Activated CD8-positive, alpha-beta memory T cell treated with anti-CD3 and anti-CD28 coated beads for 48 hours (primary cell): ENCODE measurements around the gene BTBD17.

Source experiments
- DNase-seq, 3 experiments: peaks; one replicate each; pipeline ENCODE4 v3.0.0-alpha.2; 2020; ENCODE audit warnings: low read depth in 2 of 3, low spot score in 2 of 3

Gene BTBD17

DNA sequence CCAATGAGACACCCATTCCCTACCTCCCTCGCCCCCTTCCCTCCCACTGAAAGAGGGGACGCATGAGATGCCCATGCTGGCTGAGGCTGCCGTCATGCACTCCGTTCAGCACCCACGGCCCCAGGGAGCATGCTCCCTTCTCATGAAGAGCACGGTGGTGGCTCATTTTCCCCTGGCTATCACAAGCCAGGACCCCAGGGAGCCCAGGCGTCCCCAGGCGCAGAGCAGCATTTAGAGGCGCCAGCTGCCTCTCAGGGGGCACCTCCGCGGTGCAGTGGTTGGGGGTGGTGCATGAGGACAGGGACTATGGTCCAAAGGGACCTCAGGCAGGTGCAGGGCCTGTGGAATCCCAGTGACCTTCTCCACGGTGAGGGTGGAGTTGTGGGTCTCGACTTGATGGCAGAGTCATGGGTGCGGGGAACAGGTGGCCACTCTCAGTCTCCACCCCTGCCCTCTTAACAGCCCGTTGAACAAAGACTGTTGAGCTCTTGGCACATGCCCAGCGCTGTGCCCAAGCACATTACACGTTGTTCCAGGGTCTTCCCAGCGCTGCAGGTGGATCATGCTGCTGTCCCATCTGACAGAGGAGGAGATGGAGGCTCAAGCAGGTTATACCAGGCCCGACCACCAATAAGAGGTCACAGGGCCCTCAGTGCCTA, 22.0 kb downstream of the BTBD17 start:
- DNase-seq, result no peak

DNA sequence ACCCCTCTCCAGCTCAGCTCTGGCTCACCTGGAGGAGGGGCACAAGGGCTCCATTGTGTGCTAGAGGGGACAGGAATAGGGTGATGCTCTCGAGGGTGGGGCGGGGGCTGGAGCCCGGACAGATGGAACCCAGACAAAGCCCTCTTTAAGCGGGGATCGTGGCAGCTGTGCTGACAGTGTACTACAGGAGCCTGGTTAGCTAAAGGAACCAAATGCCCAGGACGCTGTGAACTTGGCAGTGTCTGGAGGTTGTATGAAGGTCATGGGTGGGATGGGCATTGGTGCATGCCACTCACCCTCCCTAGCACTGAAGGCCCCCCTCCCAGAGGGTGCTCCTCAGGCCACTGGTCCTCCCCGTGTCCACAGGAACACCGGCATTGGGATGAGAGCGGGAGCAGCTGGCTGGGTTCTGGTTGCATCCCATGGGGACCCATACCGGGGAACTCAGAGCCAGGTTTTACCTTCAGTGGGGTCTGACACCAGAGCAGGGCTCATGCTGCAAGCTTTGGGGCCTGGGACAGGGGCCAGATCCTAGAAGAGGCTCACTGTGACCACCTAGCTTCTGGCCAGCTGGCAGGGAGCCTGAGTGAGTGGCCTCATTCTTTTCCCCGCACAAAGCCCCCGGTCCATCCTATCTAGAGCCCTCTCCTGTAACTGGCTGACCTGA, 23.7 kb downstream of the BTBD17 start:
- DNase-seq, result no peak

DNA sequence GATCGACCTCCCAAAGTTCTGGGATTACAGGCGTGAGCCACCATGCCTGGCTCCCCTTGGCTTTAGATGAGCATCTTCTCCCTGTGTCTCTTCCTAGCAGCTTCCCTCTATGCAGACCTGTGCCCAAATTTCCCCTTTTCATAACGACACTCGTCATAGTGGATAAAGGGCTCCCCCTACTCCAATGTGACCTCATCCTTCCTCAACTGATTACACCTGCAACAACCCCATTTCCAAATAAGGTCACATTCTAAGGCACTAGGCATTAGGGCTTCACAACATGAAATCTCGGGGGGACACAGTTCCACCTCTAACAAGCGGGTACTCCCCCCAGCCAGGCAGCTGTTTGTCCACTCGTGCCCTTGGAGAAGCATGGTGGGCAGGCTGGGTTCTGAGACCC, 25.4 kb downstream of the BTBD17 start:
- DNase-seq, result no peak

DNA sequence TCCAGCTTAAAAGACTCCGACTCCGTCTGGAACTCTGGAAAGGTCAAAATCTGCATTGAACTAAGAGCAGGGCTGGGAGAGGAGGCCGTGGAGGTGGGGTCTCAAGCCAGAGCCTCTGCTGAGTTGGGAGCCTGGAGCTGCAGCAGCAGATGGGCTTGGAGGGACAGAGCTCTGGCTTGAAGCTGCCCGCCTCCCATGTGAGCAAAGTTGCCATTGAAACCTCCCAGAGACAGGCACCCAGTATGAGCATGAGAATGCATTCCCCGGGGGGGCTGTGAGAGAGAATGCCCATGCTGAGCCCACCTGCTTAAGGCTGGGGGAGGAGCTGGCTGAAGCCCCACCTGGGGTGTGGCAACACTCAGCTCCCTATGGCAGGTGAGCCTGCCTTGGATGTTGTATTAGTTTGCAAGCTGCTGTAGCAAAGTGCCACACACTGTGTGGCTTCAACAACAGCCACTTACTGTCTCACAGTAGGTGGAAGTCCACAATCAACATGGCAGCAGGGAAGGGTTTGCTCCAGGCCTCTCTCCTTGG, 26.1 kb downstream of the BTBD17 start:
- DNase-seq, result no peak

DNA sequence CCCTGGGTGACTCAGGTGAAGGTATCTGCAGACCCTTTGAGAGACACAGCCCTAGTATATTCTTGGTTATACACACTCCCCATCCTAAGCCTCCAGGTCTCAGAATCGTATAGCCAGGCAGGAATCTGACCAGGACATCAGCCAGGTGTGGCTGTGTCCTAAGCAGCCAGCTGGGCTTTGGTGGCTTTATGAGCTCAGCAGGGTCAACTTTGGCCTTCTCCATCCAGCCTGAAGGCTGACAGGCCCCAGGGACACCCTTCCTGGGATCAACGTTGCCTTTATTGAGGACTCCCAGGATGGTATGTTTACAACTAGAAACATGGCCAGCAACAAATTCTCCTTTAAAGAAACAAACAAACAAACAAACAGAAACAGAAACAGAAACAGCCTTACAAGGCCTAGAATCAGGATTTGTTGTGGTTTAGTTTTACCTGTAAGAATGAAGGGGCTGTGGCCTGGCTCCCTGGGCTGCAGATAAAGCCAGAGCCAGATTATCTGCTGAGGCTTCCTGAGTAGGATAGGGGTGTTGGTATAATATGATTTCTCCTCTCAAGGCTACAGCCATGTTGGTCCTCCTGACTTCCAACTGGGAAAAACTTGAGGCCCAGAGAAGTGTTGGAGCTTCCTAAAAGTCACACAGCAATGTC, 27.2 kb downstream of the BTBD17 start:
- no peak for DNase-seq

DNA sequence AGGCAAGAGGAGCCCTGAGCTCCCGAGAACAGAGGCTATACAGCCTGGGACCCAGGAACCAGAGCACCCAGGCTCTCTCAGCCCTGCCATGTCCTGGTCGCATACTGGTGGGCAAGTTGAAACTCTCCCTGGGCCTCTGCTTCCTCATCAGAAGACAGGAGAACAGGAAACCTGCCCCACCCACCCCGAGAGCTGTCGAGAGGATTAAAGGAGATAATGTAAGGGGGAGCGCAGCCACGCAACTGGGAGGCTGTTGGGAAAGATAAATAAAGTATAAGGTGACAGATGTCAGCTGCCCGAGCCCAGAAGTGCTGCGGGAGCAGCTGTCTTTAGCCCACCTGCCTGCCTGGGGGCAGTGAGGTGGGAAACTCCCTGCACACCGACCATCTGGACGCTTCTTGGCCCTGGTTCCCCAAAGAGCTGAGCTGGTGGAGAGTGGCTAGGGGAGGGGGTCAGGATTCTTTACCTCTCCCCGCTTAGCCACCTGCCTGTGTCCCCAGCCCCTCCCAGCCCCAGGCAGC, 28.8 kb downstream of the BTBD17 start:
- no peak for DNase-seq

DNA sequence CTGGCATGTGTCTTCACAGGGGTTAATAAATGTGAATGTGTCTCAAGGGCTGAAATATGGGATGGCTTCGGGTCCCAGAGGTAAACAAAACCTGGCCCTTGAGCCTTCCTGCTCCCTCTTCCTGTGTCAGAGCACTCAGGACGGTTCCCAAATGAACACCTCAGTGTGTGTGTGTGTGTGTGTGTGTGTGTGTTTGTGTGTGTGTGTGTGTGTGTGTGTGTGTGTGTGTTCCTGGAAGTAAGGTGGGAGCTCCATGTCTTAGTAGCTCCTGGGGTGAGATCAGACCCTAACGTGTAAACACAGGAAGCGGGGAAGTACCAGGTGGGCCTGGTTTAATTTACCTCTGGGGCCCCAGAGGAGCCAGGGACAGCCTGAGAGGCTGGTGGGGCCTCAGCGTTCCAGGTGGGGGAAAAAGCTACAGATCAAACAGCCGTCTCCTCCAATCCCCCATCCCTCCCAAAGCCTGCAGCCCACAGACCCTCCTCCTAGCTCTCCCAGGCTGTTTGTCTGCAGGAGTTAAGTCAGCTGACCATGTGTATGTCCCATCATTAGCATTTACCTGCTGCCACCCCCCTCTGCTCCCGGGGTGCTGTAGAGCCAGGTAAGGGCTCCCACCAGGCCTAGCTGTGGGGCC, 29.5 kb downstream of the BTBD17 start:
- no peak for DNase-seq

DNA sequence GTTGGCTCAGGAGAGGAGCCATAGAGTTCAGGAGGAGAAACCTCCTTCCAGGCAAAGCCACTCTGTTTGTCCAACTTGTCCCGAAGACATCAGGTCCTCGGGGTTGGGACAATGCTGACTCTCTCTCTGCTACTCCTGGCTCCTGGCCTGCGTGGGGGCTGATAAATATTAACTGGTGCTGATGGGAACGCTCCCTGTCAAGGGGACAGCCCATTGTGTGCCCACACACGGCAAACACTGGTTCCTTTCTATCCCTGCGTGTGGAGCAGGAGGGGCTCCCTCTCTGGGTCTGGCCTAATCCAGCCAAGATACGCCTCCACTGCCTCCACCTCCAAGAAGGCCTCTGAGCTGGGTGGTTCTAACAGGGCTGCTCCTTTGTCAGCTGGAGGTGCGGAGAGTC, 31.2 kb downstream of the BTBD17 start:
- DNase-seq, result no peak

DNA sequence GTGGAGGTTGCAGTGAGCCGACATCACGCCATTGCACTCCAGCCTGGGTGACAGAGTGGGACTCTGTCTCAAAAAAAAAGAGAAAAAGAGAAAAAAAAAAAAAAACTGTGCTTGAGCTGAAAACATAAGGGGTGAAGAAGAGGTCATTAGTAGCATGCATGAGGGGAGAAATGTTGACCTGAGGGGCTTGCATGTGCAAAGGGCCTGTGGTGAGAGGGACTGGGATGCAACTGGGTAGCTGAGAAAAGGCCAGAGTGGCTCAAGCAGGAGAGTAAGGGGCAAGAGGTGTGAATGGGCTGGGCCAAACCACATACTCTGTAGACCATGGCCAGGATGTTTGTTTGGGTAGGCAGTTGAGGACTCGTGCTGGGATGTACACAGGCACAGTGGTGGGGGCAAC, 32.3 kb downstream of the BTBD17 start:
- no peak for DNase-seq

DNA sequence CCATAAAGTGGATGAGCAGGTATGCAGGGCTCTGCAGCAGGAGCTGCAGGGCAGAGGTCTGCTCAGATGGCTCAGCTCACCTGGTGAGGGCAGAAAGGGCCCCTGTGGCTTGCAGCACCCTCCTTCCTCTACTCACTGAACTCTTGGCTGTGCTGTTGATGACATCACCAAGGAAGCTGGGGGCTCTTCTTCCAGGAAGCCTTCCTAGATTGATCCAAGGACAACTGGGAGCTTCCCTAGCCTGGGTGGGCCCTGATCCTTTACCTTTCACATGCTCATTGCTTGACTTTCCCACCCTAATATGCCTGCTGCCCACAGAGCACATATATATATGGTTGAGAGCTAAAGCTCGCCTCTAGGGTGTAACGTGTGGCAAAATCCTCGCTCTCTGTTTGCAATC, 33.2 kb downstream of the BTBD17 start:
- no peak for DNase-seq

DNA sequence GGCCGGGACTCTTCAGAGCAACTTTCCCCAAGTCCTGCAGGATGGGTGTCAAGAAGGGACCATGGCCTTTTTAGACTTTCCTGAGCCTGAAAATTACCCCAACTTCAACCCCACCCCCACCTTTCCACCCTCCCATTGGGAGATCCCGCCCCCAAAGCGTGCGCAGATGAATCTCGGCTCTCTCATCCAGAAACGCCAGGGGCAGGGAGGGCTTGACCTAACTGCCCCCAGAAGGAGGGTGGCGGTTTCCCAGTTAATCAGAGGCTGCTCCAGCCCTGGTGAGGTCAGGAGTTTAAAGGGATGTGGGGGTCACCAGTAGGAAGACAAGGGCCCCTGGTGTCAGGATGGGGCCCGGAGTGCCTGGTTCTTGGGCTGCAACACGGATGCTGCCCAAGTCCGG, 35.2 kb downstream of the BTBD17 start:
- DNase-seq, result no peak

DNA sequence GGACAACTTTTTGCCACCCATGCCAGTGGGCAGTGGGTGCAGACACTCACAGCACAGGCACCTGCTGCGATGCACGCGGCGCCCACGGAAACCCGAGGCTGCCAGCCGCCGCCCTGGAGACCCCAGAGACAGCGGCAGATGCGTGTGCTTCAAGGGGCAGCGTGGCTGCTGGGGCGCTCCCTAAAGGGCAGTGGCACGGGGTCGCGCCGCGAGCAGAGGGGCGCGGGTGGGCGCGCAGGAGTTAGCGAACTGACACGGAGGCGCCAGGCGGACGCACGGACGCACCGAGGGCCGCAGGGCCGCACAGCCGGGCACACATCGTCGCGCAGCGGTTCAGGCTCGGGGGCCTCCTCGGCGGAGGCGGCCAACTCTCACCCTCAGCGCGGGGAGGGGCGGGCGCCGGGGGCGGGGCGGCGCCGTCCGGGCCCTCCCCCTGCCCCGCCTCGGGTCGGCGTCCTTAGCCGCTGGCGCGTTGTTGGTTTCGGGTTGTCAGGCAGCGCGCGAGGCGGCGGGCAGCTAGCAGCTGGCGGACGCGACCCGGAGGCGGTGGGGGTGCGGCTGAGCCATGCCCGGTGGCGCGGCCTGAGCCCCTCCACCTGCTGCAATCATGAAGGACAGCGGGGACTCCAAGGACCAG, 35.8 kb downstream of the BTBD17 start, which contains the start of gene KIF19:
Gene KIF19, plus strand, starts transcription at position 484 of the 637 bp plus-strand sequence. Its CDS starts 124 bp downstream, at position 608.
- peak; percentile 22 to 36 (median 34) for DNase-seq

DNA sequence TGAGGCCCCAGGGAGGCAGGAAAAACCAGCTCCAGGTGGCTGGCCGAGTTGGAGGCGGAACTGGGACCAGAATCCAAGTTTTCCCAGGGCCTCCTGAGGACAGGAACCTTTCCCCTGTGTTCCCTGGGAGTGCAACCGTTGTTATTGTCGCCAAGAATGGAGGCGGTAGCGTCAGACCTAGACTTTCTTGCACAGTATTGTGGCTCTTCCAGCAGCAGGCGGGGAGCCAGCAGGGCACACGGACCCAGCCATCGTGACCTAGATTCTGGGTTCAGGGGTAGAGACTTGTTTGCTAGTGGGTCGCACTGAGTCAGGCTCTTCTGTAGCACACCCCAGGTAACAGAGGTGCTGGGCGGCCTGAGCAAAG, 36.3 kb downstream of the BTBD17 start:
- no peak for DNase-seq

DNA sequence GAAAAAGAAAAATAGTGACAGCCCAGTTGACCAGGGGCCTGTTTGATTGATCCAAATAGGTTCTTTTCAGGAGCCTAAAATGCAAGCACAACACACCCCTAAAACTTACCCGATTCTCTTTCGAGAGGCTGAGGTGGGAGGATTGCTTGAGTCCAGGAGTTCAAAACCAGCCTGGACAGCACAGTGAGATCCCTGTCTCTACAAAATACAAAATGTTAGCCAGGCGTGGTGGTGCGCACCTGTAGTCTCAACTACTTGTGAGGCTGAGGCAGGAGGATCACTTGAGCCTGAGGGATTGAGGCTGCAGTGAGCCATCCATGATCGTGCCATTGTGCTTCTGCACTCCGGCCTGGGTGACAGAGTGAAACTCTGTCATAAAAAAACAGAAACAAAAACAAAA, 37.1 kb downstream of the BTBD17 start:
- no peak for DNase-seq

DNA sequence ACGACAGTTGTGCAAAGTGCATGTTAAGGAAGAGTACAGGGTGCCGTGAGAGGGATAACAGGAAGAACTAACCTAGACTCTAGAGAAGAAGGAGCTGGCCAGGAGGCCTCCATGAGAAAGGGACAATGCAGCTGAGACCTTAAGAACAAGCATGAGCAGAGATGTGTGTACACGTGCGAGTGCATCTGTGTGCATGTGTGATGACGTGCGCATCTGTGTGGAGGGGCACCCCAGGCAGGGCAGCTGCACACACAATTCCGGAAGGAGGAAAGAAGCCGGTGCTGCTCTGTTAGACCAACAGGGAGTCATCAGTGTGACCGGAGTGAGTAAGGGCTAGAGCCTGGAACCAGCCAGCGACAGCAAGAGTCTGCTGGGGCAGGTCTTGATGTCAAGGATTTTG, 43.3 kb downstream of the BTBD17 start:
- no peak for DNase-seq

DNA sequence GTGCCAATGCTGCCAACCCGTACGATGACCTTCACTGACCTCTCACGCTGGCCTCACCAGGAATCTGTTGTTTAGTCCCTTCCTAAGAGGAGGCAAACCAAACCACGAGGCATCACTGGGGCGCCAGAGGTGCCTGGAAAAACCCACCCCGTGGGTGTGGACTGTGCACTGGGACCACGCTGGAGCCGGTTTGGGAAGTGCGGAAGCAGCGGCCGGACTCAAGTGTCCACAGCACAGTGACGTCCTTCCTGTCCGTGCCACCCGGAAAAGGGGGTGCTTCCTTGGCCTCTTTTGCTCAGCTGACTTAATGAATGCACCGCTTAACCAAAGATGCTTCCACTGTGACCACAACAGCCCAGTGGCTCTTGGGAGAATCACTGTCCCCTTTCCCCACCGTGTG, 44.6 kb downstream of the BTBD17 start:
- no peak for DNase-seq

DNA sequence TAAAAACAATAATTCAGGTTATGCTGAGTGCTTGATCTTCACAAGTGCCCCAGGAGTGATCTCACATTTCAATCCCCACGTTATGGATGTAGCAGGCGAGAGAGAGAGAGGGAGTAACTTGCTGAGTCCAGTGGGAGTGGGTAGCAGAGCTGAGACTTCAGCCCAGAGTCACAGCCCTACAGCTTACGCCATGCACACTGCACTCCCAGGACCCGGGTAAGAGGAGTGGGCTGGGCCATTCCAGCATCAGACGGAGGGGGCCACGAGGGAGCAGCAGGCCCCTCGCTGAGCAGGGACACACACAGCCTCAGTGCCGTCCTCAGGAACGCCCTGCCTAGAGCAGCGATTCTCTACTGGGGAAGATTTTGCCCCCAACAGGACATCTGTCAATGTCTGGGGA, 45.4 kb downstream of the BTBD17 start:
- DNase-seq, result no peak

DNA sequence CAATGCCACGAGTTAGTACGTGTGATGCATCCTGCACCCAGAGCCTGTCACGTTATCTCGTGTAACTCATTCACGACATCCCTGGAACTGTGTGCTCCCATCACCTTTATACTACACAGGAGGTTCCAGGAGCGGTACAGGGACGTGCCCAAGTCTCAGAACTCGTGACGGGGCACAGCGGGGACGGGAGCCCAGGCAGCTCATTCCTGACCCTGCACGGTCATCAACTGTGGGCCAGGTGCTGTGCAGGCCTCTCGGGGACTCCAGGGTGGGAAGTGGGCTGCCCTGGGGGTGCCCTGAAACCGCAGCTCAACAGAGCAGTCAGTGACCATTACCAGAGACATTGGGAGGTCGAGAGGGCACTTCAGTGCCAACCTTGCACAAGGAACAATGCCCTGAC, 46.8 kb downstream of the BTBD17 start:
- no peak for DNase-seq

DNA sequence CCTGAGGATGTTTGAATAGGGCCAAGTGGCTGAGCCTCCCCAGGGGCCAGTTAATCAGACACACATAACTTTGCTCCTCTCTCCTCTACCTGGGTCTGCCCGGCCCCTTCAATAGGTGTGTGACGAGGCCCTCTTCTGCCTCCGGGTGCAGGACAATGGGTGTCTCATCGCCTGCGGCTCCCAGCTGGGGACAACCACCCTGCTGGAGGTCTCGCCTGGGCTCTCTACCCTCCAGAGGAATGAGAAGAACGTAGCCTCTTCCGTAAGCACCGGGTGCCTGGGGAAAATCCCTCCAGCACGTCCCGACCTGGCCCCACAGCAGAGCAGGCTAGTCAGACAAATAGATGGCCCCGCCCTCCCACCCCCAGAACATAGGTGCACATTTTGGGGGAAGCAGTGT, 51.8 kb downstream of the BTBD17 start:
- DNase-seq, result no peak

DNA sequence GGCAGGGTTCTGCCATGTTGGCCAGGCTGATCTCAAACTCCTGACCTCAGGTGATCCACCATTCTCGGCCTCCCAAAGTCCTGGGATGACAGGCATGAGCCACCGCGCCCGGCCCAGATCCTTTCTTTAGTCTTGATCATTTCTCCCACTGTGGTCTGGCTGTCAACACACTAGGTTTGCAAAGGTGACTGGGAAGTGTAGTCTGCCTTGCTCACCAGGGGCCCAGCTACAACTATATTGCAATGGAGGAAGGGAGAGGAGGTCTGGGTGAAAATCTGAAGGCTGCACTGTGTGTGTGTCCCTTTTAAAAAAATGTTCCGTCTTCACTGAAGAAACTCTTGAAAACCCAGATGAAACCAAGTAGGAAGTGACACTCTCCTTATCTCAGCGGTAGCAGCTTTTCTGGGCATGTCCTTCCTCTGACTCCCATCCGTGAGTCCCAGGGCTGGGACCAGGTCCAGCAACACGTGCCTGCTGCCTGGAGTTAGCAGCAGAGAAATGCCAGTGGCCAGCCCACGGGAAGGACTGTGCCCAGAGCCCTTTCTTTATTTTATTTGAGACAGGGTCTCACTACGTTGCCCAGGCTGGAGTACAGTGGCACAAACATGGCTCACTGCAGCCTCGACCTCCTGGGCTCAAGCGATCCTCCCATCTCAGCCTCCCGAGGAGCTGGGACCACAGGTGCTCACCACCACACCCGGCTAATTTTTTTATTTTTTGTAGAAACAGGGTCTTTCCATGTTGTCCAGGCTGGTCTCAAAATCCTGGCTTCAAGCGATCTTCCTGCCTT, 53.5 kb downstream of the BTBD17 start:
- no peak for DNase-seq
